Endothelial cell of umbilical vein (primary cell): ENCODE results near the gene UNKL. TPM values are rescaled to one million over a fixed set of nuclear protein-coding genes. Genes with fewer than 3 reads are reported as not detected.
A peak's percentile ranks its signal among the peaks of the same experiment; 100 is the strongest.

ENCODE experiments used
- BruUV-seq: library from RNA; stranded (reverse); fragments of 400-500 nt; replicated peaks from 2 replicates; lab custom pipeline; 2021; lab: Mats Ljungman, UMichigan
- CTCF ChIA-PET: fragments of 300-600, 350-600 bp; sonication (Branson Sonifier 250); formaldehyde crosslinking; loops from one replicate; lab custom pipeline; 2021; ENCODE audit warnings: antibody characterized with exemption, inconsistent platforms; lab: Charles Lee
- POLR2A ChIA-PET: fragments of 300-600, 350-600 bp; sonication (Branson Sonifier 250); formaldehyde crosslinking; loops from one replicate; lab custom pipeline; 2021; ENCODE audit warnings: antibody characterized with exemption, inconsistent platforms; lab: Charles Lee
- DNase-seq: peaks from one replicate; pipeline ENCODE4 v3.0.0-alpha.2; 2011; ENCODE audit warnings: low read depth, low spot score
- FAIRE-seq: peaks from 2 replicates; lab custom pipeline; 2011; peaks lifted over from hg19 to GRCh38; lab: Jason Lieb, UNC
- H2AFZ ChIP-seq: 2 replicates; pipeline ENCODE4 v1.6.0; 2012; ENCODE audit warnings: low read depth, low read length, control low read depth, inconsistent platforms
- H3K27ac ChIP-seq: 2 replicates; pipeline ENCODE4 v1.5.1; 2011; ENCODE audit warnings: low read depth, mild to moderate bottlenecking, control low read depth, low read length, moderate library complexity; ENCODE audit not compliant: insufficient read depth
- H3K27me3 ChIP-seq, 2 experiments: 2 replicates each; pipeline versions ENCODE4 v1.6.0 to v1.6.1; 2011; ENCODE audit warnings: low read length in 2 of 2, mixed read lengths in 1 of 2; ENCODE audit not compliant: control insufficient read depth in 2 of 2, insufficient read depth in 2 of 2
- H3K36me3 ChIP-seq, 2 experiments: 2 replicates in 1 of 2; 3 replicates in 1 of 2; pipeline ENCODE4 v1.5.1; 2011; ENCODE audit warnings: low read length in 2 of 2, mild to moderate bottlenecking in 1 of 2, moderate library complexity in 1 of 2; ENCODE audit not compliant: control insufficient read depth in 2 of 2, insufficient read depth in 2 of 2; ENCODE audit errors: extremely low read depth in 1 of 2
- H3K4me1 ChIP-seq: 3 replicates; pipeline ENCODE4 v1.5.1; 2011; ENCODE audit warnings: mild to moderate bottlenecking, low read length; ENCODE audit not compliant: control insufficient read depth, insufficient read depth; ENCODE audit errors: extremely low read depth
- H3K4me2 ChIP-seq: 2 replicates; pipeline ENCODE4 v1.6.1; 2011; ENCODE audit warnings: low read length, control low read depth, mixed read lengths; ENCODE audit not compliant: insufficient read depth
- H3K4me3 ChIP-seq, 3 experiments: fragments of 200-600 bp in 1 of 3; sonication (generic), shearing (Covaris generic) in 1 of 3; replicated peaks in 1 of 3; 2 replicates each; pipeline ENCODE4 v1.5.1; 2011 to 2016; ENCODE audit warnings: control low read depth in 3 of 3, low read length in 3 of 3, mild to moderate bottlenecking in 2 of 3, inconsistent platforms in 1 of 3, low read depth in 1 of 3, moderate library complexity in 1 of 3; ENCODE audit not compliant: insufficient read depth in 1 of 3
- H3K79me2 ChIP-seq: 2 replicates; pipeline ENCODE4 v1.6.0; 2012; ENCODE audit warnings: low read length, inconsistent platforms; ENCODE audit not compliant: control insufficient read depth, insufficient read depth
- H3K9ac ChIP-seq: replicated peaks from 2 replicates; pipeline ENCODE3; 2011; ENCODE audit warnings: low read length, control low read depth; ENCODE audit not compliant: insufficient read depth; ENCODE audit errors: extremely low read depth
- H3K9me1 ChIP-seq: replicated peaks from 3 replicates; pipeline ENCODE4 v1.6.0; 2011; ENCODE audit warnings: mild to moderate bottlenecking, low read length; ENCODE audit not compliant: control insufficient read depth, insufficient read depth; ENCODE audit errors: extremely low read depth
- H3K9me3 ChIP-seq: replicated peaks from 2 replicates; pipeline ENCODE4 v1.5.1; 2012; ENCODE audit warnings: low read length, inconsistent platforms; ENCODE audit not compliant: control insufficient read depth, insufficient read depth
- H4K20me1 ChIP-seq: replicated peaks from 2 replicates; pipeline ENCODE3; 2011; ENCODE audit warnings: mild to moderate bottlenecking, low read length; ENCODE audit not compliant: control insufficient read depth, insufficient read depth; ENCODE audit errors: extremely low read depth
- CTCF ChIP-seq, 2 donors: IDR thresholded peaks; 1 replicate in 1 of 2; 2 replicates in 1 of 2; pipeline ENCODE4 v1.5.1; 2011; ENCODE audit warnings: low read length in 2 of 2, mild to moderate bottlenecking in 2 of 2, moderate library complexity in 2 of 2, control low read depth in 1 of 2, inconsistent platforms in 1 of 2, low read depth in 1 of 2; ENCODE audit not compliant: insufficient read depth in 1 of 2; ENCODE audit errors: extremely low read depth in 1 of 2
- EZH2 ChIP-seq: IDR thresholded peaks from 2 replicates; pipeline ENCODE4 v1.6.1; 2012; ENCODE audit warnings: borderline replicate concordance, low read depth, mild to moderate bottlenecking, moderate library complexity, low read length, inconsistent platforms; ENCODE audit not compliant: severe bottlenecking
- FOS ChIP-seq: IDR thresholded peaks from 2 replicates; pipeline ENCODE4 v1.6.1; 2011; ENCODE audit warnings: mild to moderate bottlenecking, low read length, moderate library complexity, borderline replicate concordance; ENCODE audit not compliant: insufficient read depth
- GATA2 ChIP-seq: IDR thresholded peaks from 2 replicates; pipeline ENCODE4 v1.7.0; 2011; ENCODE audit warnings: low read depth, mild to moderate bottlenecking, moderate library complexity, mixed read lengths, low read length; ENCODE audit not compliant: insufficient read length, insufficient read depth
- JUN ChIP-seq: IDR thresholded peaks from 2 replicates; pipeline ENCODE4 v1.6.1; 2011; ENCODE audit warnings: borderline replicate concordance, low read depth; ENCODE audit not compliant: insufficient read length, insufficient read depth
- MAX ChIP-seq: IDR thresholded peaks from 2 replicates; pipeline ENCODE4 v1.6.1; 2011; ENCODE audit not compliant: insufficient read depth, insufficient read length
- MYC ChIP-seq: IDR thresholded peaks from one replicate; pipeline ENCODE4 v1.6.1; 2011; ENCODE audit warnings: mild to moderate bottlenecking, low read depth, low read length
- POLR2A ChIP-seq: IDR thresholded peaks from 2 replicates; pipeline ENCODE4 v1.6.1; 2012; ENCODE audit warnings: low read depth, mild to moderate bottlenecking, control low read depth, low read length
- POLR2AphosphoS5 ChIP-seq: IDR thresholded peaks from 2 replicates; pipeline ENCODE4 v1.6.1; 2012; ENCODE audit warnings: low read depth, mild to moderate bottlenecking, control low read depth, low read length, moderate library complexity; ENCODE audit not compliant: insufficient read depth
- dilution Hi-C: fragments of 300-500 bp; cut with MboI; formaldehyde crosslinking; loops from one replicate; pipeline ENCODE4 v1.15.0; 2019; ENCODE audit warnings: low sequenced_read_pairs; ENCODE audit not compliant: extremely low pct_ligation_motif_present
- intact Hi-C: fragments of 100-400 bp; cut with micrococcal nuclease; formaldehyde crosslinking; loops from one replicate; pipeline ENCODE4 v1.10.0; 2022
- polyA plus RNA-seq, 4 experiments: library from polyadenylated mRNA; depleted of rRNA in 3 of 4; stranded (reverse) in 3 of 4; unstranded in 1 of 4; fragments of >200 nt; gene quantifications; 2 replicates each; pipeline versions ENCODE4 v1.2.1 to v1.2.3, GENCODE V29; 2011 to 2012; ENCODE audit warnings: missing spikeins in 1 of 4
- total RNA-seq: library from RNA; stranded (reverse); gene quantifications from 2 replicates; pipeline ENCODE4 v1.2.3, GENCODE V29; 2021

UNKL gene
- total and polyA plus RNA-seq, 2 donors (not counting 3 experiments of a cell fraction or from before 2014, with no cell fraction given) = 17.1 to 32.8 TPM

DNA sequence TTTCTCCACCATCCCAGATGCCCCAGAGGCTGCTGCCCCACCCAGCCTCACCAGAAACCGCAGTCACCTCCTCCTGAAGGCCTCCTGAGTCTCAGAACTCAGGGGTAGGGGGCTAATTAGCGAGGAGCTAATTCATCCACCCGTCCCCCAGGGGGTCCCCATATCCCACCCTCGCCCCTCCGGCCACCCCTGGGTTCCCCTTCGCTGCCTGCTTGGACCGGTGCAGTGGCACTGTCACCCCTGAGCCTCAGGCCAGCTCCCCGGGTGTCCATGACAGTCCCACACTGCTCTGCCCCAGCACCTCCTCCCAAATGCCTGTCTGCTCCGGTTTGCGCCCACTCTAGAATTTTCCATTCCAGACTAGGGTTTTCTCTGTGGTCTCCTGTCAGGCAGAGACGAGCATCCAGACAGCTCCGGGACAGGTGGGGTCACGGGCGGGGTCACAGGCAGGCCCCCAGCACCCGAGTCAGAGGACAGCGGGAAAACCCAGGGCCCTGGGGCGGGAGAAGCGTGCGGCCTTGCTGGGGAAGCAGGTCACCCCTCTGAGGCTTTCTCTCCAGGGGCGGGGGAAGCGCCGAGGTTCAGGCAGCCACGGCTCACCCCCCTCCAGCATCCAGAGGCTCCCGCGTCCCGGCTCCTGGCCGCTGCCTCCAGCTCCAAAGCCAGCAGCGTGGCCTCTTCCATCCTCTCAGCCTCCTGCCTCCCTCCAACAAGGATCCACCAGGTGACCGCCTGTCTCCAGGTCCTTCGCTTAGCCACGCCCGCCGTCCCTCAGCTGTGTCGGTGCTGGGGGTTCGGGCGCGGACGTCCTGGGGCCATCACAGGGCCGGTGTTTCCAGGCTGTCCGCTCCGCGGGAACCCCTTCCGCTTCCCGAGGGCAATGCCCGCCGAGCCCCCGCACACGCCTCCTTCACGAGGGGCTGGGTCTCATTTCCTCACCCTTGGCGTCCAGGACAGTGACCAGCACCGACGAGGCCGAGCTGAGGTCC, 13.3 kb upstream of the UNKL start:
- Histone ChIP-seq H3K36me3 (no peaks in the 10 kb centered on the region), H2AFZ (peak overlapping the region; percentile 65), H3K4me2 (no peak overlapping the region), H3K79me2 (no peaks in the 10 kb centered on the region), H3K9me1 (no peaks in the 10 kb centered on the region), H3K4me1 (no peaks in the 10 kb centered on the region), H3K27ac (no peak overlapping the region), H3K27me3 (no peaks in the 10 kb centered on the region), H3K4me3 (no peak overlapping the region), H4K20me1 (no peaks in the 10 kb centered on the region), H3K9me3 (no peaks in the 10 kb centered on the region), H3K9ac (no peak overlapping the region)
- ChIA-PET POLR2A (no interaction called here), CTCF (interaction anchor here (0.8 to 1.7 kb wide), 3 partner anchors 7 to 11 kb away, joined by 3 to 6 read pairs (median 3); partner anchors contain the start of gene UQCC4)
- DNase-seq (no peak), FAIRE-seq (no peak)
- dilution Hi-C loops = no loop called here
- BruUV-seq = no TSS peak
- intact Hi-C loops = loop anchor here (10.0 kb wide), 1 partner anchor 277 kb away; the partner anchor contains the start of gene MAPK8IP3
- TF ChIP-seq JUN (no peak), MYC (no peak), EZH2 (no peak), POLR2AphosphoS5 (no peak), CTCF (IDR thresholded peaks at IDR 0.05; ENCODE audit: extremely low read depth in 1 of 2, insufficient read depth in 1 of 2, low read depth in 1 of 2, low read length in 2 of 2) (no peak), FOS (no peak), POLR2A (no peak), MAX (no peak), GATA2 (no peak)
